ENCODE data around the gene NACAD. TPM values are rescaled to one million over a fixed set of nuclear protein-coding genes. Genes with fewer than 3 reads are reported as not detected.

Gene NACAD
- total RNA-seq, 1 experiment from 2014 or later = 1.0 TPM

DNA sequence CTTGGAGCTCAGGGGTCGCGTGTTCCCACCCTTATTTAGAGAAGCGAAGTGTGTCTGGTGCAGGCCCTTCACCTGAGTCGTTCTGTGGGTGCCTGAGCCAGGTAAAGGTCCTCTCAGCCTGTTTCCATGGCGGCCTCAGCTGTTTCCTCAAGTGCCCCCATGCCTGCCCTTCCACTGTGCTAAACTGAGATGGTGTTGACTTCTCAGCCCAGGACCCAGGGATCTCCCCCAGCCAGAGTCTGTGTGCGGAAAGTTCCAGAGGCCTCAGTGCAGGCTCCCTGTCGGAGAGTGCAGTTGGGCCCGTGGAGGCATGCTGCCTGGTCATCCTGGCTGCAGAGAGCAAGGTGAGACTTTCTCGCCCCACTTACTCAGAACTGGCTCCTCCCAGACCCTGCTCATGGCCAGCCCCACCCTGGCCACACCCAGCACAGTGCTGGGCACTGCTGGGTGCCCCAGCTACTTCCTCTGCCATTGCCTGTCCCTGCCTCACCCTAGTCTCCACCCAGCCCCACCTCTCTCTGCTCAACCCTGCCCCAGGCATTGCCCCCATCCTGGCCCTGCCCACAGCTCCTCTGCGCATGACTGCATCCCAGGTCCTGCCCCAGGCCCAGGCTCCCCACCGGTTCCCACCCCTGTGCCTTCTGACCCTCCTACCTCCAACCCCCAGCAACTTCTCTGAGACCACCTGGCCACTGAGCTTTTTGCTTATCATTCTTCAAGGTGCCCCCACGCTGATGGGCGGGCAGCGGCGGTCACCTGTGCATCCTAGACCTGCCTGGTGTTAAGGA is 20.3 kb downstream of the NACAD start:
- no peak for TF ChIP-seq CTCF (IDR thresholded peaks at IDR 0.05; ENCODE audit: insufficient read depth in 1 of 2, low read depth in 1 of 2, low read length in 1 of 2, severe bottlenecking in 1 of 2, unreplicated experiment in 1 of 2)
- Mint-ChIP-seq H3K4me1 (ENCODE audit: low read depth, unreplicated experiment) (no peaks in the 10 kb centered on the region), H3K36me3 (ENCODE audit: insufficient read depth, unreplicated experiment) (peaks cover 23% of the 10 kb centered on the region), H3K27me3 (ENCODE audit: insufficient read depth, unreplicated experiment) (no peaks in the 10 kb centered on the region), H3K9me3 (ENCODE audit: unreplicated experiment) (no peaks in the 10 kb centered on the region), H3K27ac (ENCODE audit: unreplicated experiment) (no peak overlapping the region), H3K4me3 (ENCODE audit: unreplicated experiment) (no peak overlapping the region)
- intact Hi-C loops (cut with micrococcal nuclease; ENCODE audit: unreplicated experiment) = no loop called here
- no TSS peak for BruUV-seq (replicated peaks)
- no peaks in the 10 kb centered on the region for H3K4me1 ChIP-seq
- no peaks in the 10 kb centered on the region for H3K27me3 ChIP-seq (replicated peaks; ENCODE audit: control insufficient read depth, insufficient read depth, low read length)
- no peaks in the 10 kb centered on the region for H3K9me3 ChIP-seq
- DNase-seq = no peak
- H3K36me3 ChIP-seq (ENCODE audit: control insufficient read depth, insufficient read depth, low read length) = peaks cover 2% of the 10 kb centered on the region
- CTCF ChIA-PET = interaction anchor here (0.6 kb wide), 1 partner anchor 69 kb away, joined by 4 read pairs; no protein-coding TSS in a partner anchor
- H3K4me3 ChIP-seq (ENCODE audit: low read depth, low read length) = no peak overlapping the region
- POLR2A ChIA-PET = no interaction called here

DNA sequence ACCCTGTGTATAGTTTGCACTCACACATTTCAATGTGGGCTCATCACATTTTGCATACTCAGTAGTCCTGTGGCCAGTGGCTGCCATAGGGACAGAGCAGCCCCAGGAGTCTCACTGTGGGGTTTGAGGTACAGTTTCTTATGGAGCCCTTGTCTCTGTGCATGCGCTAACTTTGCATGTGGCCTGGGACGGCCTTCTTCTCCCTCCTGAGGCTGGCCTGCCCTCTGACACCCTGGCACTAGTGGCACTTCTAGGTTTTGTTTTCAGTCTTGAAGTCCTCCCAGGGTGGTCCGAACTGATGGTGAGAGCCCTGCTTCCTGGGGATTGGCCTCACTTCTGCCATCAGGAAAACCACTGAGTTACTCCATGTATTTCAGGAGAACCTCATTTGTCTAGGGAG is 21.2 kb downstream of the NACAD start:
- Histone ChIP-seq H3K4me3 (ENCODE audit: low read depth, low read length) (no peak overlapping the region), H3K36me3 (ENCODE audit: control insufficient read depth, insufficient read depth, low read length) (peaks cover 2% of the 10 kb centered on the region), H3K27me3 (replicated peaks; ENCODE audit: control insufficient read depth, insufficient read depth, low read length) (no peaks in the 10 kb centered on the region), H3K9me3 (no peaks in the 10 kb centered on the region), H3K4me1 (no peaks in the 10 kb centered on the region)
- H3K4me1 Mint-ChIP-seq (ENCODE audit: low read depth, unreplicated experiment) = no peaks in the 10 kb centered on the region
- CTCF ChIA-PET = no interaction called here
- BruUV-seq (replicated peaks) = no TSS peak
- peaks cover 23% of the 10 kb centered on the region for H3K36me3 Mint-ChIP-seq (ENCODE audit: insufficient read depth, unreplicated experiment)
- no peak overlapping the region for H3K4me3 Mint-ChIP-seq (ENCODE audit: unreplicated experiment)
- no peaks in the 10 kb centered on the region for H3K27me3 Mint-ChIP-seq (ENCODE audit: insufficient read depth, unreplicated experiment)
- TF ChIP-seq CTCF (IDR thresholded peaks at IDR 0.05; ENCODE audit: insufficient read depth in 1 of 2, low read depth in 1 of 2, low read length in 1 of 2, severe bottlenecking in 1 of 2, unreplicated experiment in 1 of 2) = no peak
- DNase-seq = no peak
- intact Hi-C loops (cut with micrococcal nuclease; ENCODE audit: unreplicated experiment) = no loop called here
- H3K27ac Mint-ChIP-seq (ENCODE audit: unreplicated experiment) = no peak overlapping the region
- POLR2A ChIA-PET = no interaction called here
- H3K9me3 Mint-ChIP-seq (ENCODE audit: unreplicated experiment) = no peaks in the 10 kb centered on the region

GRCh38 chr7:45066409-45066808 is 22.4 kb downstream of the NACAD start:
- POLR2A ChIA-PET = no interaction called here
- Mint-ChIP-seq H3K4me3 (ENCODE audit: unreplicated experiment) (no peak overlapping the region), H3K9me3 (ENCODE audit: unreplicated experiment) (no peaks in the 10 kb centered on the region), H3K27ac (ENCODE audit: unreplicated experiment) (no peak overlapping the region), H3K27me3 (ENCODE audit: insufficient read depth, unreplicated experiment) (no peaks in the 10 kb centered on the region), H3K36me3 (ENCODE audit: insufficient read depth, unreplicated experiment) (peaks cover 23% of the 10 kb centered on the region), H3K4me1 (ENCODE audit: low read depth, unreplicated experiment) (no peaks in the 10 kb centered on the region)
- Histone ChIP-seq H3K36me3 (ENCODE audit: control insufficient read depth, insufficient read depth, low read length) (peaks cover 2% of the 10 kb centered on the region), H3K9me3 (no peaks in the 10 kb centered on the region), H3K4me1 (no peaks in the 10 kb centered on the region), H3K4me3 (ENCODE audit: low read depth, low read length) (no peak overlapping the region), H3K27me3 (replicated peaks; ENCODE audit: control insufficient read depth, insufficient read depth, low read length) (no peaks in the 10 kb centered on the region)
- CTCF ChIA-PET = no interaction called here
- TF ChIP-seq CTCF (IDR thresholded peaks at IDR 0.05; ENCODE audit: insufficient read depth in 1 of 2, low read depth in 1 of 2, low read length in 1 of 2, severe bottlenecking in 1 of 2, unreplicated experiment in 1 of 2) = no peak
- no TSS peak for BruUV-seq (replicated peaks)
- intact Hi-C loops (cut with micrococcal nuclease; ENCODE audit: unreplicated experiment) = no loop called here
- no peak for DNase-seq
